ENCODE measurements around the gene ZFYVE28. TPM values are rescaled to one million over a fixed set of nuclear protein-coding genes. Genes with fewer than 3 reads are reported as not detected.

ZFYVE28 gene
- total RNA-seq, 2 donors from 2014 or later, result 29.6 to 31.6 TPM

DNA sequence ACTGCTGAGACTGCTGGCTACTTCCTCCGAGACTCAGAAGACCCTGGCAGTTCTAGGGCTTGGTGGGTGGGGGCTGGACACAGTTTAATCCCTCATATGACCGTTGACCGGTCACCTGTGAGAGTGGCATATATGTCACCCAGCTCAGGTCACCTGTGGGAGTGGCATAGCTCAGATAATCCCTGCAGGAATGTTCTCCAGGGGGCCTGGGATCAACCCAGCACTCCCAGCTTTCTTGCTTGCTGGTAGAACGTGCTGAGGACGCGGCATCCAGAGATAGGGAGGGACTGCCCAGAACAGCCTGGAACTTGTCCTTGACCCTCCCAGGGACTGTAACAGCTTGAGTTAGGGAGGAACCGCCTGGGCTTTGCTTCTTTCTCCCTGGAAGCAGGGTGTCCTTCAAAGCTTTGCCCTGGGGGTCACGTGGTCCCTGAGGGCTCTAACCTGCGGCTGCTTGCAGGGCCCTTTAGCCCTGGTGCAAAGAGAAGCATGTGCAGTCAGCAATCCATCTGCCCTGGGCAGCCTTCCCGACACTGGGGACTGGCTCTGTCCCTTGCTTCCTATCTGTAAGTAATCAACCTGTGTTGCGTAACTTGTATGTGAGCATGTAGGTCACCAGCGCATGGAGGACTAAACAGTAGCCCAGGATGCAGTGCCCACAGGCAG, 55.3 kb downstream of the ZFYVE28 start:
- DNase-seq, result no peak
- Histone ChIP-seq H3K27ac (no peak overlapping the region), H3K36me3 (no peaks in the 10 kb centered on the region), H3K9me3 (no peaks in the 10 kb centered on the region), H3K4me3 (no peak overlapping the region), H3K4me1 (no peaks in the 10 kb centered on the region), H3K9ac (ENCODE audit: low read depth in 2 of 2, low read length in 2 of 2) (no peak overlapping the region), H3K27me3 (no peaks in the 10 kb centered on the region)
- TF ChIP-seq, protein P1, sequence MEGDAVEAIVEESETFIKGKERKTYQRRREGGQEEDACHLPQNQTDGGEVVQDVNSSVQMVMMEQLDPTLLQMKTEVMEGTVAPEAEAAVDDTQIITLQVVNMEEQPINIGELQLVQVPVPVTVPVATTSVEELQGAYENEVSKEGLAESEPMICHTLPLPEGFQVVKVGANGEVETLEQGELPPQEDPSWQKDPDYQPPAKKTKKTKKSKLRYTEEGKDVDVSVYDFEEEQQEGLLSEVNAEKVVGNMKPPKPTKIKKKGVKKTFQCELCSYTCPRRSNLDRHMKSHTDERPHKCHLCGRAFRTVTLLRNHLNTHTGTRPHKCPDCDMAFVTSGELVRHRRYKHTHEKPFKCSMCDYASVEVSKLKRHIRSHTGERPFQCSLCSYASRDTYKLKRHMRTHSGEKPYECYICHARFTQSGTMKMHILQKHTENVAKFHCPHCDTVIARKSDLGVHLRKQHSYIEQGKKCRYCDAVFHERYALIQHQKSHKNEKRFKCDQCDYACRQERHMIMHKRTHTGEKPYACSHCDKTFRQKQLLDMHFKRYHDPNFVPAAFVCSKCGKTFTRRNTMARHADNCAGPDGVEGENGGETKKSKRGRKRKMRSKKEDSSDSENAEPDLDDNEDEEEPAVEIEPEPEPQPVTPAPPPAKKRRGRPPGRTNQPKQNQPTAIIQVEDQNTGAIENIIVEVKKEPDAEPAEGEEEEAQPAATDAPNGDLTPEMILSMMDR (IDR thresholded peaks at IDR 0.05), result no peak
- intact Hi-C loops (cut with DNase I), result no loop called here

DNA sequence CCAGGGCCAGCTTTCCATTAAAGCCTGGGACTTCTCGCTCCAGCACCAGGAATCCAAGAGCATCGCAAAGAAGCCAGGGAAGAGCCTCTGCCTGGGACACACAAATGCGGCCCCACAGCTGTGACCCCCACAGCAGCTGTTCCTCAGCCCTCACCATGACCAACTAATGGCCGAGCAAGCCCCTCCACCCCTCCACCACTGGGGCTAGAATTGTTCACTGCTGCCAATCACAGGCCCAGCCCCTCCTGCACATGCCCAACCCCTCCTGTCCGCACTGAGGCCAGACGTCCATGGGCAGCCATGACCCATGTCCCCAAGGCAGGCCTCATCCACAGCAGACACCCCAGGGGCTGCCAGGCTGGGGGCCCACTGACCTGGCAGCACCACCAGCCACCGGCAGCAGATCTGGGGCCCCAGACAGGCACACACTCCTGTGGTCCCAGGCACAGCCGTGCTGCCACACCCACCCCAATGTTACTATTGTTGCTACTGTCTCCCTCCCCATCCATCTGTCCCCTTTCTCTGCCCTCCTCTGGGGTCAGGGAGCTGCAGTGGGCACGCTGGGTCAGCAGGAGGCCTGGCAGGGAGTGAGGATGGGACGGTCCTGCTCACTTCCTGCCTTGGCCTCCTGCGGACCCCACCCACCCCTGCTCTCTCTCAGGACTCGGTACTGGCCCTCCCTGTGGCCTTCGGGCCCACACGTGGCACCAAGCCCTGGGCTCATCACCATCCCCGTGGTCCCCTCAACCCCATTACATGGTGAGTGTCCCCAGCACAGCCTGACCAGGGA, 56.0 kb downstream of the ZFYVE28 start:
- intact Hi-C loops (cut with DNase I), result no loop called here
- Histone ChIP-seq H3K4me1 (no peaks in the 10 kb centered on the region), H3K36me3 (no peaks in the 10 kb centered on the region), H3K27ac (no peak overlapping the region), H3K9ac (ENCODE audit: low read depth in 2 of 2, low read length in 2 of 2) (no peak overlapping the region), H3K27me3 (no peaks in the 10 kb centered on the region), H3K4me3 (no peak overlapping the region), H3K9me3 (no peaks in the 10 kb centered on the region)
- DNase-seq, result no peak
- TF ChIP-seq, protein P1 (IDR thresholded peaks at IDR 0.05), result no peak

DNA sequence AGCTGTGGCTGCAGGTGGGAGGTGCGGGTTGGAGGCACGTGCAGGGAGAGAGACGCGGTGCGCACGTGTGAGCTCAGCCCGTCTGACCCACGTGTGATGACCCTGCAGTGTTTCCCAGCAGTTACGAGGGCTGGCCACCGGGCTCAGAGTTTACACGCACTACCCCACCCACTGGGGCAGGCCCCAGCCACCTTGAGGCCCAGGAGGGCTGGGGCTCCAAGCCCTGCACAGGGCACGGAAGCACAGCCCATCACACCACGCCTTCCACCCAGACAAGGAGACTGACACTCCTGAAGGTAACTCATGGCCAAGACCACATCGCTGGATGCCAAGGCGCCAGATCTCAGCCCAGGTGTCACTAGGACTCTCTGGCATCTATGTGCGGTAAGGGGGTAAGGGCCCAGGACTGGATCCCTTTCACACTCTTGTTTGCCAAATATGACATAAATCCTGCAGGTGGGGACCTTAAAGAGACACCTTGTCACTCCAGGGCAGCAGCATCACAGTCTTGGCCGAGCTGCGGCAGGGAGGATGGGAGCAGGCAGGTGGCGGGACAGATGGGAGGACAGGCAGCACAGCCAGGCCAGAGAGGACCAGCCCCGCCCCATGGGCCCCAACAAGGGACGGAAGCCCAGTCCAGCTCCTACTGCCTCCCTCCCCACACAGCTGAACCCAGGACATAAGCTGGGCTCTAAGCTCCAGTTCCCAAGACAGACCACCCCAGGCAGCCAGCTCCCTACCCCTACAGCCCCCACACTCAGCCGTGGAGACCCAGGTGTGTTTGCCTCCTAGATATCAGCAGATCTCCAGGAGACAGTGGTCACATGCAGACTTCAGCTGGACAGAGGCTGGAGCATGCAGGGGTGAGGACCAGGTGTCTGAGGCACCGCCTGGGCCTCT, 56.8 kb downstream of the ZFYVE28 start:
- Histone ChIP-seq H3K27me3 (no peaks in the 10 kb centered on the region), H3K9ac (ENCODE audit: low read depth in 2 of 2, low read length in 2 of 2) (no peak overlapping the region), H3K4me1 (no peaks in the 10 kb centered on the region), H3K36me3 (no peaks in the 10 kb centered on the region), H3K9me3 (no peaks in the 10 kb centered on the region), H3K4me3 (no peak overlapping the region), H3K27ac (no peak overlapping the region)
- intact Hi-C loops (cut with DNase I), result no loop called here
- DNase-seq, result no peak
- TF ChIP-seq, protein P1 (IDR thresholded peaks at IDR 0.05), result no peak

DNA sequence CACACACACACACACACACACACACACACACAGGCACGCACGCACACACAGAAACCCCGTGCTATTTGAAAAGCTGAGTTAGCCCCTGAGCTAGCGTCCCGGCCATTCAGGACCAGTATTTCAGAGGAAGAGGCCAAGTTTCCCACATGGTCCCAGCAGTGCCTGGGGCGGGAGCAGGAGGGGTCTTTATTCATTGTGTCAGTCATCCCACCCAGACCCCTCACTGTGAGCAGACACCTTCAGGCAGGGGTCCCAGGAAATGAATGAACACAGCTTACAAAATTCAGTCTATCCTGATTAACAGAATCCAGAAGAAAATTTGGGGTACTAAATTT, 58.1 kb downstream of the ZFYVE28 start:
- no peaks in the 10 kb centered on the region for H3K9me3 ChIP-seq
- no peak overlapping the region for H3K9ac ChIP-seq (ENCODE audit: low read depth in 2 of 2, low read length in 2 of 2)
- DNase-seq, result no peak
- H3K27me3 ChIP-seq, result no peaks in the 10 kb centered on the region
- no peak overlapping the region for H3K27ac ChIP-seq
- TF ChIP-seq, protein P1 (IDR thresholded peaks at IDR 0.05), result no peak
- intact Hi-C loops (cut with DNase I), result no loop called here
- no peaks in the 10 kb centered on the region for H3K4me1 ChIP-seq
- H3K4me3 ChIP-seq, result no peak overlapping the region
- no peaks in the 10 kb centered on the region for H3K36me3 ChIP-seq

DNA sequence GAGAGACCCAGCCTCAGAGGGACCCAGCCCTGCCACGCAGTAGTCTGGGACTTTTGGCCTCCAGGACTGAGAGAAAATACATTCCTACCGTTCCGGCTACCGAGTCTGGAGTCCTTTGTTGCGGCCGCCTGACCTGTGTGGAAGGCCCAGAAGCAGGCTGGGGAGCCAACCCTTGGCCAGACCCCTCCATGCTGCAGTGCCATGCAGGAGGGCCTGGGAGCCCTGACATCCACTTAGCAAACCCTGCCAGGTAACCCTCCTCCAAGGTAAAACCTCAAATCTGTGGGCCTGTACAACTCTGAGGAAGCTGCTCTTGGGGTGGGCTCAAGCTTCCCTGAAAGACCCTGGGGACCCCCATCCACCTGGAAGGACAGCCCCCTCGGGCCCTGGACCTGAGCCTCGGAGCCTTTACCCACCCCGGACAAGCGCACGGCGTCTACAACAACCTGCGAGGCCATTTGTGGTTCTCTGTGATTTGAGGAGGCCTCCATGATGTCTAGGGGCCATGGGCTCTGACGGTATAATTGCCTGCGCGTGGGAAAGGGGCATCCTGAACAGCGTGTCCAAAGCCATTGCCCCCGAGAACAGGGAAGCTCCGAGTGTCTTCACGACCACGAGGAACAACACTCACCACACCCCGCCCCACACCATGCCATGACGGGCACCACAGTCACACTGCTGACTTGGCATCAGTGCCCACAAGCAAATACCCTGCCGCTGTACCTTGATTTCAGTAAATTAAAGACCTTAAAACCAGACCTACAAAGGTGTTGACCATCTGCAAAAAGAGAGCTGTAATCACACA, 58.7 kb downstream of the ZFYVE28 start:
- H3K9ac ChIP-seq (ENCODE audit: low read depth in 2 of 2, low read length in 2 of 2), result no peak overlapping the region
- H3K4me3 ChIP-seq, result no peak overlapping the region
- H3K4me1 ChIP-seq, result no peaks in the 10 kb centered on the region
- no peaks in the 10 kb centered on the region for H3K9me3 ChIP-seq
- intact Hi-C loops (cut with DNase I), result no loop called here
- TF ChIP-seq, protein P1 (IDR thresholded peaks at IDR 0.05), result no peak
- no peak for DNase-seq
- H3K27ac ChIP-seq, result no peak overlapping the region
- H3K36me3 ChIP-seq, result no peaks in the 10 kb centered on the region
- H3K27me3 ChIP-seq, result no peaks in the 10 kb centered on the region

All from colonic mucosa (tissue), 4 donors.